Neuronal stem cell (in vitro differentiated cells): Measurements from ENCODE around the gene NMT1.
"Not testable (repeated sequence)": the region's sequence is repeated elsewhere in the genome, so short reads cannot be mapped to it uniquely, and the experiment has no call there.

Experiments used
- DNase-seq: peaks from one replicate; pipeline ENCODE4 v3.0.0-alpha.2; 2013; ENCODE audit warnings: low spot score
- H2AFZ ChIP-seq: one replicate; pipeline ENCODE4 v1.6.1; 2013; ENCODE audit warnings: mild to moderate bottlenecking, low read length, inconsistent platforms
- H2AK5ac ChIP-seq: 2 replicates; pipeline ENCODE4 v1.6.1; 2013; ENCODE audit warnings: low read depth, mild to moderate bottlenecking, inconsistent platforms, low read length, moderate library complexity, mixed read lengths
- H2BK120ac ChIP-seq: 2 replicates; pipeline ENCODE4 v1.6.1; 2013; ENCODE audit warnings: low read depth, mild to moderate bottlenecking, inconsistent platforms, low read length, moderate library complexity, mixed read lengths
- H2BK12ac ChIP-seq: one replicate; pipeline ENCODE4 v1.6.1; 2013; ENCODE audit warnings: low read length, inconsistent platforms
- H2BK15ac ChIP-seq: 2 replicates; pipeline ENCODE4 v1.6.1; 2013; ENCODE audit warnings: mild to moderate bottlenecking, low read length, inconsistent platforms, mixed read lengths
- H2BK5ac ChIP-seq: one replicate; pipeline ENCODE4 v1.6.1; 2013; ENCODE audit warnings: inconsistent platforms, mild to moderate bottlenecking, low read length, moderate library complexity
- H3K14ac ChIP-seq: one replicate; pipeline ENCODE4 v1.6.1; 2013; ENCODE audit warnings: low read length, inconsistent platforms
- H3K18ac ChIP-seq: 2 replicates; pipeline ENCODE4 v1.6.1; 2013; ENCODE audit warnings: low read length, inconsistent platforms
- H3K23ac ChIP-seq: 2 replicates; pipeline ENCODE4 v1.6.1; 2013; ENCODE audit warnings: low read depth, mild to moderate bottlenecking, mixed read lengths, low read length, inconsistent platforms; ENCODE audit not compliant: poor library complexity
- H3K27ac ChIP-seq: replicated peaks from 3 replicates; pipeline ENCODE4 v1.5.1; 2013; ENCODE audit warnings: low read length, inconsistent platforms
- H3K27me3 ChIP-seq, 3 experiments: 2 replicates each; pipeline ENCODE4 v1.6.1; 2013; ENCODE audit warnings: low read length in 3 of 3, mild to moderate bottlenecking in 2 of 3, inconsistent platforms in 1 of 3, low read depth in 1 of 3, mixed read lengths in 1 of 3, moderate library complexity in 1 of 3; ENCODE audit not compliant: control insufficient read depth in 3 of 3, insufficient read depth in 3 of 3
- H3K36me3 ChIP-seq, 2 donors: replicated peaks in 1 of 2; 2 replicates each; pipeline ENCODE4 v1.6.1; 2013; ENCODE audit warnings: low read length in 2 of 2; ENCODE audit not compliant: control insufficient read depth in 2 of 2, insufficient read depth in 2 of 2
- H3K4ac ChIP-seq: 2 replicates; pipeline ENCODE4 v1.6.1; 2013; ENCODE audit warnings: inconsistent platforms, mild to moderate bottlenecking, low read length, moderate library complexity
- H3K4me1 ChIP-seq, 2 donors: 1 replicate in 1 of 2; 2 replicates in 1 of 2; pipeline ENCODE4 v1.6.1; 2013; ENCODE audit warnings: low read length in 2 of 2, low read depth in 1 of 2; ENCODE audit not compliant: control insufficient read depth in 2 of 2, insufficient read depth in 1 of 2
- H3K4me2 ChIP-seq: one replicate; pipeline ENCODE4 v1.6.1; 2013; ENCODE audit warnings: mild to moderate bottlenecking, low read length, inconsistent platforms; ENCODE audit not compliant: insufficient read depth, poor library complexity, severe bottlenecking
- H3K4me3 ChIP-seq, 2 donors: 2 replicates each; pipeline ENCODE4 v1.5.1; 2013; ENCODE audit warnings: low read length in 2 of 2, mild to moderate bottlenecking in 2 of 2, inconsistent platforms in 1 of 2, moderate library complexity in 1 of 2
- H3K79me1 ChIP-seq: one replicate; pipeline ENCODE4 v1.6.1; 2013; ENCODE audit warnings: low read depth, mild to moderate bottlenecking, inconsistent platforms, low read length, moderate library complexity
- H3K9ac ChIP-seq: one replicate; pipeline ENCODE4 v1.6.1; 2013; ENCODE audit warnings: mild to moderate bottlenecking, low read depth, low read length, inconsistent platforms; ENCODE audit not compliant: poor library complexity
- H3K9me3 ChIP-seq, 2 donors: replicated peaks in 1 of 2; 2 replicates each; pipeline versions ENCODE3 to v1.6.1; 2013; ENCODE audit warnings: low read length in 2 of 2, mild to moderate bottlenecking in 2 of 2, inconsistent platforms in 1 of 2, low read depth in 1 of 2, mixed read lengths in 1 of 2, moderate library complexity in 1 of 2; ENCODE audit not compliant: control insufficient read depth in 2 of 2, insufficient read depth in 1 of 2
- H4K8ac ChIP-seq: one replicate; pipeline ENCODE4 v1.6.1; 2013; ENCODE audit warnings: low read depth, mild to moderate bottlenecking, inconsistent platforms, low read length, moderate library complexity
- H4K91ac ChIP-seq: one replicate; pipeline ENCODE4 v1.6.1; 2013; ENCODE audit warnings: low read length, low read depth, mild to moderate bottlenecking, inconsistent platforms; ENCODE audit not compliant: poor library complexity
- WGBS, 2 donors: extraction: QIAGEN DNeasy Blood & Tissue Kit; methylation state at CpG; one replicate each; pipeline ENCODE4 v1.1.7; 2013; ENCODE audit warnings: missing lambda C conversion rate in 2 of 2, mixed read lengths in 1 of 2; ENCODE audit not compliant: insufficient read length in 2 of 2, insufficient replicate concordance in 1 of 2; ENCODE audit errors: extremely low coverage in 2 of 2; 5-methylcytosine and 5-hydroxymethylcytosine counted together

NMT1 gene

DNA sequence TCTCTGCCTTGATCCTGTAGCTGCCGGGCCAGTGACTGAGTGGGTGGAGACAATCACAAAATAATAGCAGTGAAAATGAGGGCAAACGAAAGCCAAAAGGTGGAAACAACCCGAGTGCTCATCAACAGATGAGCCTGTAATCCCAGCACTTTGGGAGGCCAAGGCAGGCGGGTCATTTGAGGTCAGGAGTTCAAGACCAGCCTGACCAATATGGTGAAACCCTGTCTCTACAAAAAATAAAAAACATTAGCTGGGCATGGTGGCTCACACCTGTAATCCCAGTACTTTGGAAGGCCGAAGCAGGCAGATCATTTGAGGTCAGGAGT, 63.6 kb downstream of the NMT1 start:
- H2BK12ac ChIP-seq, H4K8ac ChIP-seq, H3K79me1 ChIP-seq, H3K18ac ChIP-seq, H2AFZ ChIP-seq, H3K23ac ChIP-seq, H3K27me3 ChIP-seq, H3K4me3 ChIP-seq, H3K36me3 ChIP-seq, H3K14ac ChIP-seq, H3K9me3 ChIP-seq, H3K27ac ChIP-seq, H3K4me2 ChIP-seq, H3K4ac ChIP-seq, DNase-seq, H2BK120ac ChIP-seq, H2BK15ac ChIP-seq: not testable (repeated sequence)
- H2BK5ac ChIP-seq: peak overlapping the region; percentile 54
- H2AK5ac ChIP-seq: peak overlapping the region; percentile 79
- H3K9ac ChIP-seq: peak overlapping the region; percentile 66
- WGBS, 2 donors: no CpG with 5 or more reads among the region's 5 CpGs
- peak overlapping the region; percentile 81 for H4K91ac ChIP-seq
- H3K4me1 ChIP-seq: peaks cover 24 to 25% of the 10 kb centered on the region in 2 donors

DNA sequence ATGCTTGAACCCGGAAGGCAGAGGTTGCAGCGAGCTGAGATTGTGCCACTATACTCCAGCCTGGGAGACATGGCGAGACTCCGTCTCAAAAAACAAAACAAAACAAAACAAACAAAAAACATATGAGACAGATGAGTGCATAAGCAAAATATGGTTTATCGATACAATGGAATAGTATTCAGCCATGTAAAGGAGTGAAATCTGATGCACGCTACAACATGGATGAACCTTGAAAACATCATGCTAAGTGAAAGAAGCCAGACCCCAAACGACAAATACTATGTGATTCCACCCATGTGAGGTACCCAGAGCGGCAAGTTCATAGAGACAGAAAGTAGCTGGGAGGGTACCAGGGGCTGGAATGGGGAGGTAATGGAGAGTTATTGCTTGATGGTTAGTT, 64.4 kb downstream of the NMT1 start:
- no peaks in the 10 kb centered on the region for H3K9me3 ChIP-seq
- WGBS, 2 donors: no CpG with 5 or more reads among the region's 8 CpGs
- H2BK15ac ChIP-seq: no peak overlapping the region
- H3K4me3 ChIP-seq: no peak overlapping the region
- no peaks in the 10 kb centered on the region for H3K36me3 ChIP-seq
- no peak overlapping the region for H3K9ac ChIP-seq
- H4K91ac ChIP-seq: no peak overlapping the region
- peaks cover 2% of the 10 kb centered on the region for H3K79me1 ChIP-seq
- peaks cover 26 to 29% of the 10 kb centered on the region in 2 donors for H3K4me1 ChIP-seq
- H2AFZ ChIP-seq: no peak overlapping the region
- no peaks in the 10 kb centered on the region for H3K27me3 ChIP-seq
- no peak overlapping the region for H2AK5ac ChIP-seq
- no peak overlapping the region for H3K18ac ChIP-seq
- no peak overlapping the region for H3K27ac ChIP-seq
- no peak overlapping the region for H3K4ac ChIP-seq
- H2BK120ac ChIP-seq: no peak overlapping the region
- no peak overlapping the region for H2BK5ac ChIP-seq
- no peak for DNase-seq
- no peak overlapping the region for H3K4me2 ChIP-seq
- no peak overlapping the region for H4K8ac ChIP-seq
- H2BK12ac ChIP-seq: no peak overlapping the region
- no peak overlapping the region for H3K14ac ChIP-seq
- no peak overlapping the region for H3K23ac ChIP-seq

DNA sequence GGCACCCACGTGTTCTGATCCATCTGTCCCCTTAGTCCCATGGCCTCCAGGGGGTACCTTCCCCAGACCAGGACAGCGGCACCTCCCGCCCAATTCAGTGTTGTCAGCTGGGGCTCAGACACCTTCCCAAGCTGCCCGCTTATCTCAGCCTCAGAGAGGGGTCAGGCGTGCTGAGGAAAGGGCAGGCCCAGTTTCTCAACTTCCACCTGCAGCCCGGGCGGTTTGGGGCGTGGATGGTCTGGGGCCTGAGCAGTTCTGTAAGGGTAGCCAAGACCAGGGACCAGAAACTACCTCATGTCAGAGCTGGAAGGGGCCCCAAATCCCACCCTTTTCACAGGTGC, 66.1 kb downstream of the NMT1 start:
- no peak for DNase-seq
- H3K4ac ChIP-seq: peak overlapping the region; percentile 57
- no peak overlapping the region for H3K14ac ChIP-seq
- H3K36me3 ChIP-seq: no peaks in the 10 kb centered on the region
- H2BK15ac ChIP-seq: peak overlapping the region; percentile 98
- peak overlapping the region; percentile 1 for H2AFZ ChIP-seq
- H2AK5ac ChIP-seq: peak overlapping the region; percentile 93
- WGBS, 2 donors: no CpG with 5 or more reads among the region's 8 CpGs
- peak overlapping the region; percentile 97 for H2BK120ac ChIP-seq
- peak overlapping the region; percentile 97 for H2BK5ac ChIP-seq
- H3K9me3 ChIP-seq: no peaks in the 10 kb centered on the region
- H3K27ac ChIP-seq: peak overlapping the region; percentile 68
- no peaks in the 10 kb centered on the region for H3K27me3 ChIP-seq
- H3K4me3 ChIP-seq: no peak overlapping the region
- H3K9ac ChIP-seq: no peak overlapping the region
- H3K4me2 ChIP-seq: no peak overlapping the region
- H4K91ac ChIP-seq: peak overlapping the region; percentile 93
- no peak overlapping the region for H2BK12ac ChIP-seq
- H3K79me1 ChIP-seq: peaks cover 1% of the 10 kb centered on the region
- peak overlapping the region; percentile 58 for H3K18ac ChIP-seq
- no peak overlapping the region for H4K8ac ChIP-seq
- peaks cover 26 to 38% of the 10 kb centered on the region in 2 donors for H3K4me1 ChIP-seq
- no peak overlapping the region for H3K23ac ChIP-seq

DNA sequence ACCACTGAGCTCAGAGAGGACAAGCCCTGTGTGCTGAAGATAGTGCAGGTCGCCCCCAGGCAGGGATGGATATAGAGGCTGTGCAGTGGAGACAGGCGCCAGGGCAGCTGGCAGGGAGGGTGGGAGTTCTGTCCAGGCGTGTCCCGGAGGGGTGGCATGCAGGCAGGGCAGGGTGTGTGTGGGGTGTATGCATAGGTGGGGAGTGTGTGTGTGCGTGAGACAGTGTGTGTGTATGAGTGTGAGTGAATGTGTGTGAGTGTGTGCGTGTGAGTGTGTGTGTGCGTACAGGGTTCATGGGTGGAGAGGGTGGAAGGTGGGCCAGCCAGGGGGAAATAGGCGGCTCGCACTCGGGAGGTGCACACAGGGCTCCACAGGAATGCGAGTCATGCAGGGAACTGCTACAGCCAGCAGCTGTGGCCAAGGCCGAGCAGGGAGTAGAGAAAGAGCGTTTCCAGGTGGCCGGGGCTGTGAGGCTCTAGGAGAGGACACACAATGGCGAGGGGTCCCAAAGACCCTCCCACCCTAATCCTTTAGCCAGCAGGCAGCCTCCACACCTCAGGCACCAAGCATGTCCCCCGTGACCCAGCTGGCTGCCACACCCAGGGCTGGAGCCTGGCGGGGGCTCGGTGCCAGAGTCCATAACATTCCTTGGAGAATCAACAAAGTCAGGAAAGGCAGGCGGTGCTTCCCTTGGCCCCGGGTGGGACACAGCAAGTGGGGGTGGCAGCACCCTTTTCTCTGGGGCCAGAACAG, 66.6 kb downstream of the NMT1 start:
- Histone ChIP-seq H3K36me3 (no peaks in the 10 kb centered on the region), H3K23ac (no peak overlapping the region), H3K4ac (peak overlapping the region; percentile 57), H2BK5ac (peak overlapping the region; percentile 97), H3K27me3 (no peaks in the 10 kb centered on the region), H2BK120ac (peak overlapping the region; percentile 97), H3K4me3 (no peak overlapping the region), H3K4me2 (peak overlapping the region; percentile 23), H2AFZ (peak overlapping the region; percentile 1), H2BK15ac (peak overlapping the region; percentile 98), H3K79me1 (peaks cover 1% of the 10 kb centered on the region), H4K91ac (peak overlapping the region; percentile 93), H3K27ac (peak overlapping the region; percentile 68), H3K14ac (peak overlapping the region; percentile 47), H4K8ac (no peak overlapping the region), H3K4me1 (peaks cover 26 to 35% of the 10 kb centered on the region in 2 donors), H3K9ac (peak overlapping the region; percentile 9), H3K18ac (peak overlapping the region; percentile 58), H2BK12ac (peak overlapping the region; percentile 88), H3K9me3 (no peaks in the 10 kb centered on the region), H2AK5ac (peak overlapping the region; percentile 93)
- WGBS, 2 donors: 100% methylated on average over 1 of the region's 20 CpGs; no CpG with 5 or more reads in 1 of the 2 donors
- no peak for DNase-seq
